Measurements from ENCODE around the gene CDHR3.

Gene CDHR3

DNA sequence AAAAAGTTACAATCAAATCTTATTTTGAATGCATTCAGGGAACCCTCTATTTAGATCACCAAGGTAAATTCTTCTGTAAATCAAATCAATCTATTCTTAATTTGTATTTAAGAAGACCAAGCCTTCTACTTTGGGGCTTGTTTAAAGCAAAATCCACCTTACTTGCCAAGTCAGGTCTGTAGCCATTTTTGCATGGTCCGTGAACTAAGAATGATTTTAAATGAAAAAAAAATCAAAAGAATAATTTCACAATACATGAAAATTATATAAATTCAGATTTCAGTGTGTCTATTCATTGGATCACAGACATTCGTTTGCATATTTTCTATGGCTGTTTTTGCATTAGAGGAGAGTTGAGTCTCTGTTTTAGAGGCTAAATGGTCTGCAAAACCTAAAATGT lies 89.6 kb downstream of the CDHR3 start:
- no peaks in the 10 kb centered on the region for H3K27me3 Mint-ChIP-seq
- H3K9me3 Mint-ChIP-seq: no peaks in the 10 kb centered on the region
- H3K4me1 Mint-ChIP-seq (ENCODE audit: low read depth): peaks cover 11% of the 10 kb centered on the region
- no peaks in the 10 kb centered on the region for H3K36me3 Mint-ChIP-seq (ENCODE audit: low read depth)
- no peak overlapping the region for H3K27ac Mint-ChIP-seq
- H3K4me3 Mint-ChIP-seq: no peak overlapping the region
- no peak for DNase-seq

DNA sequence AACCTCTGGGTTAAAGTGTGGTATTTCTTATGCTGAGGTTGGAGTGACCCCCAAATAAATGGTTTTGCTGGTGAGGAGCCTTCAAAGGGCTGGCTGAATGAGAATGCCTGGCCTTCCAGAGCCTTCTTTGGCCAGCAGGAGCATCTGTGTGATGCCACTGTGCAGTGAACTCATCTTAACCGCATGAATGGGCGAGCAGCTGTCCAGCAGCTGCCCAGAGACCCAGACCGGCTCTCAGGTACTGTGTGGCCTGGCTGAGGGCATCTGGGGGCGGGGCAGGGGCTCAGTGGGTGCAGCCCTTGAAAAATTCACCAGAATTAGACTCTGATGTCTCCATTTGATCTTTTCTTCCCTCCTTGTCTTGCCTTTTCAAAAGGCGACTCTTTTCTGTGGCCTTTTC lies 90.0 kb downstream of the CDHR3 start:
- no peaks in the 10 kb centered on the region for H3K36me3 Mint-ChIP-seq (ENCODE audit: low read depth)
- H3K27me3 Mint-ChIP-seq: no peaks in the 10 kb centered on the region
- no peak overlapping the region for H3K27ac Mint-ChIP-seq
- H3K9me3 Mint-ChIP-seq: no peaks in the 10 kb centered on the region
- peaks cover 15% of the 10 kb centered on the region for H3K4me1 Mint-ChIP-seq (ENCODE audit: low read depth)
- no peak for DNase-seq
- H3K4me3 Mint-ChIP-seq: no peak overlapping the region

DNA sequence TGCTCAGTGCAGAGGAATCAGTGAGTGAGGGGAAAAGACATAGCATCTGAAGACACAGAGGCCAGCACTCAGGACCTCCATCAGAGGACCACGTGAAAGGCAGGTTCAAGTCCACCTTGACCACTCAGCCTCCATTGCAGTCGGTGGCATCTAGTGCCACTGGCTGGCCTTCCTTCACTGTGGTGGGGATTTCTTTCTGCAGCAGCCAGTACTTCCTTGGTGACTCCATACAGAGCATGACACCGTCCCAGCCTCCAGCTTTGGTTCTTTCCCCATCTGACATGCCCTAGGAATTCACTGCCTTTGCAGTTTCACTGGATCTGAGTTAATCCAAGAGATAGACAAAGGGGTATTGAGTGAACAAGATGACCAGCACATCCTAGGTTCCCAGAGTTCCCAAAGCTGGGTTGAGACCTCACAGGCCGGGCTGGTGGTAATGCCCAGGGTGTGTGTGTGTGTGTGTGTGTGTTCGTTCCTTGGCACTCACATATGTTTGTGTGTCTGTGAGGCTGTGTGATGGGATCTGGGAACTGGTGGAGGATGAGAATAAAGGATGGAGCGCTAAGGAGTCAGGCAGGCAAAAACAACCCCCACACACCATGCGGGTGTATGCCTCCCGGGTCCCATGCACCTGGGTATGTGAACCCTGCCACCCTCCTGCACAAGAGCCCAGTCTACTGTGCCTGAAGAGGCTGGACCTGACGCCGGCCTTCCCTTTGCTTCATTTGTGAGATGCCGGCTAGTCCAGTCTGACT lies 91.3 kb downstream of the CDHR3 start:
- no peaks in the 10 kb centered on the region for H3K27me3 Mint-ChIP-seq
- DNase-seq: no peak
- H3K4me1 Mint-ChIP-seq (ENCODE audit: low read depth): peaks cover 21% of the 10 kb centered on the region
- no peak overlapping the region for H3K27ac Mint-ChIP-seq
- no peaks in the 10 kb centered on the region for H3K9me3 Mint-ChIP-seq
- no peaks in the 10 kb centered on the region for H3K36me3 Mint-ChIP-seq (ENCODE audit: low read depth)
- H3K4me3 Mint-ChIP-seq: no peak overlapping the region

- no peak overlapping the region for H3K4me3 Mint-ChIP-seq
Observed at GRCh38 chr7:106054971-106055532, 92.0 kb downstream of the CDHR3 start.

GRCh38 chr7:106056513-106057203 lies 93.6 kb downstream of the CDHR3 start:
- Mint-ChIP-seq H3K36me3 (ENCODE audit: low read depth) (no peaks in the 10 kb centered on the region), H3K27me3 (no peaks in the 10 kb centered on the region), H3K9me3 (no peaks in the 10 kb centered on the region), H3K4me3 (no peak overlapping the region), H3K4me1 (ENCODE audit: low read depth) (peaks cover 21% of the 10 kb centered on the region), H3K27ac (no peak overlapping the region)
- peak; percentile 79 for DNase-seq

More at GRCh38 chr7:106054971-106055532, 92.0 kb downstream of the CDHR3 start:
- no peaks in the 10 kb centered on the region for H3K27me3 Mint-ChIP-seq
- no peak for DNase-seq
- no peaks in the 10 kb centered on the region for H3K36me3 Mint-ChIP-seq (ENCODE audit: low read depth)
- H3K4me1 Mint-ChIP-seq (ENCODE audit: low read depth): peaks cover 21% of the 10 kb centered on the region
- H3K27ac Mint-ChIP-seq: no peak overlapping the region
- H3K9me3 Mint-ChIP-seq: no peaks in the 10 kb centered on the region

DNA sequence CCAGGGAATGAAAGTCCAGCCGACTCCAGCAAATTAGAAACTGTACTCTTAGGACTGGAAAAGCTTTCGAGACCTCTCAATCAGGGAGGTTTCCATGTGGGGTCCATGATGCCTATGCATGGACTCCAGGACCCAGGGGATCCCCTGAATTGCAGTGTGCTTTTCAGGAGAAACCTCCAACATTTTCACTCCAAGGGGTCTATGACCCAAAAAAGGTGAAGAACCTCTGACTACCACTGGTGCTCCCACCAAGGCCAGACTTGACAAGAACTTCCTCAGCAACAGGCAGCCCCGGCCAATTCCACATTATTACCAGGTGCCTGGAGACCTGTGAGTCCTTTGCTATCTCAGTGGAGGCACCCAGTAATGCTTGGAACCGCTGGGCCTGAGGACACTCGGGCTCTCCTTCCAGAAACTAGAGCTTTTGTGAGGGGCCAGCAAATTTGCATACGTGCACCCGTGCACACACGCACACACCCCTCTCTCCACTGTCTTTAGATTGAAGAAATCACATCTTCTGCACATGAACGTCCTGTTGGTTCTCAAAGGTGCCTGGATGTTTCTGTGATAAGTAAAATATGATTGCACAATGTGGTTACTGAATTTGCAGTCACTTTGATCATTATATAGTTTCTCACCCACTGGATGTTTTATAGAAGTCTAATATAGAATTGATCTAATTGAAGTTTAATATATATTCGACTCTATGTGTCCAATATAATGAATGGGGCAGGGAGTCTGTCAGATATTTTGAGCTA lies 94.3 kb downstream of the CDHR3 start:
- H3K9me3 Mint-ChIP-seq: no peaks in the 10 kb centered on the region
- peaks cover 28% of the 10 kb centered on the region for H3K4me1 Mint-ChIP-seq (ENCODE audit: low read depth)
- H3K27ac Mint-ChIP-seq: peak overlapping the region; percentile 8
- H3K36me3 Mint-ChIP-seq (ENCODE audit: low read depth): no peaks in the 10 kb centered on the region
- DNase-seq: no peak
- H3K27me3 Mint-ChIP-seq: no peaks in the 10 kb centered on the region
- no peak overlapping the region for H3K4me3 Mint-ChIP-seq

DNA sequence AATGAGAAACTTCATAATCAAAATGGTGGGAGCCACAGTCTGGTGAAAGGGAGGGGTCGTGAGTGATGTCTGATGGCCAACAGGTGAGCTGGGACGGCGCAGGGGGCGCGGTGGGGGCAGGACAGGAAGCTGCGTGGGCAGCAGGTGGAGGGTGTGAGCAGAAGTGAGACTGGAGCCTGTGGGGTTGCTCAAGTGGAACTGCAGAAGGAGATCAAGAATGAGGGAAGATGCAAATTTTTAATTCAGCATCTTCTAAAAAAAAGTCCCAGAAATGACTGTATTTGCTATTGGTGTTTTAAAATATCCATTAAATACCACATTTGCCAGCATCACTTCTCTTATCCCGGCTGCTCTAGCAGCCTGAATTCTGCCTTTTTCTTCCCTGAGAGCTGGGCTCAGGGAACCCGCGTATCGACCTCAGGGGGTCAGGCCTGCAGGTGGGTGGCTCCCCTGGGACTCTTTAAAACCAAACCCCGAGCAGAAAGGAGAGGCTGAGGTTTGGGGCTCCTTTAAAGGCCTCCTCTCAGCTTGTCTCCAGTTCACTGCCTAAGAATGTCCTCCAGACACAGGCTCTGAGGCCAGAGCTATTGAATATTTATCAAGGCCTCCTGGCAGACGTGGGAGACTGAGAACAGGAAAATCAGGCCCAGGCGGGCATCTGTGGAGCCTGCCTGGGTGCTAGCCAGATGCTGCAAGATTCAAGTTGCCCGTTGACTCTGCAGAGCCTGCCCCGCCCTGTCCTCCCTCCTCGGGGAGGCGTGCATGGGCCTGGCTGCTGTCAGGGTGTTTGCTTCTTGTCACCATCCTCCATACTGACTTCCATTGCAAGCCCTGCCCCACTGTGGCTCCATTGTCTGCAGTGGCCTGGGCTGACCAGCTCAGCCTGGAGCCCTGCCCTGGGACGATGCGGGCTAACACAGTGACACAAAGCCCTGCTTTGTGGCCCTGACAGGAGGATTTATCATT lies 95.2 kb downstream of the CDHR3 start:
- H3K4me3 Mint-ChIP-seq: no peak overlapping the region
- peak overlapping the region; percentile 8 for H3K27ac Mint-ChIP-seq
- H3K36me3 Mint-ChIP-seq (ENCODE audit: low read depth): no peaks in the 10 kb centered on the region
- peaks cover 36% of the 10 kb centered on the region for H3K4me1 Mint-ChIP-seq (ENCODE audit: low read depth)
- no peaks in the 10 kb centered on the region for H3K27me3 Mint-ChIP-seq
- no peaks in the 10 kb centered on the region for H3K9me3 Mint-ChIP-seq
- DNase-seq: no peak

- H3K4me3 Mint-ChIP-seq: no peak overlapping the region
- no peaks in the 10 kb centered on the region for H3K27me3 Mint-ChIP-seq
- no peaks in the 10 kb centered on the region for H3K9me3 Mint-ChIP-seq
- no peaks in the 10 kb centered on the region for H3K36me3 Mint-ChIP-seq (ENCODE audit: low read depth)
- no peak overlapping the region for H3K27ac Mint-ChIP-seq
- H3K4me1 Mint-ChIP-seq (ENCODE audit: low read depth): peaks cover 40% of the 10 kb centered on the region
- DNase-seq: no peak
Observed at GRCh38 chr7:106058928-106059324, 95.9 kb downstream of the CDHR3 start.

DNA sequence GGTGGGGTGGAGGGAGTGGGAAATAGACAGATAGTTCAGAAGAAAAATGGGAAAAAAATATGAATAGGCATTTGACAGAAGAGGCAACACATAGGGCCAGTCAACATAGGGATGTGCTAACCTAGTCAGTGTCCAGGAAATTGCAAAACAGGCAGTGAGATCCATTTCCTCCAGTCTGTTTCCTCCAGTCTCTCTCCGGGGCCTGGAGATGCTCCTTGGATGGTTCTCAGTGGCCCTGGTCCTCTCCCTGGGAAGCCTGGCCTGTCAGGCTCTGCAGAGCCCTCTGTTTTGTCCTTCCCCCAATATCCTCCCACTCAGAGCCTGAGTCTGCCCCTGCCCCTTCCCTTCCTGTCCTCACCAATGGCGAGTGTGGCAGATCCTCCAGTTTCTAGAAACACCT lies 96.5 kb downstream of the CDHR3 start:
- DNase-seq: no peak
- Mint-ChIP-seq H3K4me3 (no peak overlapping the region), H3K9me3 (no peaks in the 10 kb centered on the region), H3K27ac (no peak overlapping the region), H3K4me1 (ENCODE audit: low read depth) (peaks cover 40% of the 10 kb centered on the region), H3K36me3 (ENCODE audit: low read depth) (no peaks in the 10 kb centered on the region), H3K27me3 (no peaks in the 10 kb centered on the region)

GRCh38 chr7:106060394-106060920 lies 97.4 kb downstream of the CDHR3 start:
- Mint-ChIP-seq H3K9me3 (no peaks in the 10 kb centered on the region), H3K36me3 (ENCODE audit: low read depth) (no peaks in the 10 kb centered on the region), H3K27me3 (no peaks in the 10 kb centered on the region), H3K4me3 (no peak overlapping the region), H3K27ac (no peak overlapping the region), H3K4me1 (ENCODE audit: low read depth) (peaks cover 40% of the 10 kb centered on the region)
- DNase-seq: no peak

GRCh38 chr7:106061301-106061979 lies 98.4 kb downstream of the CDHR3 start:
- no peaks in the 10 kb centered on the region for H3K27me3 Mint-ChIP-seq
- H3K9me3 Mint-ChIP-seq: no peaks in the 10 kb centered on the region
- H3K4me1 Mint-ChIP-seq (ENCODE audit: low read depth): peaks cover 40% of the 10 kb centered on the region
- no peaks in the 10 kb centered on the region for H3K36me3 Mint-ChIP-seq (ENCODE audit: low read depth)
- no peak for DNase-seq
- no peak overlapping the region for H3K27ac Mint-ChIP-seq
- H3K4me3 Mint-ChIP-seq: no peak overlapping the region

GRCh38 chr7:106062006-106062405 lies 98.9 kb downstream of the CDHR3 start:
- H3K4me3 Mint-ChIP-seq: no peak overlapping the region
- H3K27me3 Mint-ChIP-seq: no peaks in the 10 kb centered on the region
- DNase-seq: no peak
- peaks cover 36% of the 10 kb centered on the region for H3K4me1 Mint-ChIP-seq (ENCODE audit: low read depth)
- no peaks in the 10 kb centered on the region for H3K9me3 Mint-ChIP-seq
- no peaks in the 10 kb centered on the region for H3K36me3 Mint-ChIP-seq (ENCODE audit: low read depth)
- no peak overlapping the region for H3K27ac Mint-ChIP-seq

GRCh38 chr7:106062521-106062931 lies 99.5 kb downstream of the CDHR3 start:
- no peak overlapping the region for H3K4me3 Mint-ChIP-seq
- H3K36me3 Mint-ChIP-seq (ENCODE audit: low read depth): no peaks in the 10 kb centered on the region
- no peak for DNase-seq
- no peak overlapping the region for H3K27ac Mint-ChIP-seq
- no peaks in the 10 kb centered on the region for H3K27me3 Mint-ChIP-seq
- H3K4me1 Mint-ChIP-seq (ENCODE audit: low read depth): peaks cover 31% of the 10 kb centered on the region
- no peaks in the 10 kb centered on the region for H3K9me3 Mint-ChIP-seq

All from activated T-cell treated with anti-CD3 and anti-CD28 coated beads, Interleukin-2, amount 50 U/mL, for 24 hours (primary cell).